Endothelial cell of umbilical vein (primary cell): ENCODE measurements around the gene SOX18. TPM values are rescaled to one million over a fixed set of nuclear protein-coding genes. Genes with fewer than 3 reads are reported as not detected.

Experiments
- BruUV-seq: library from RNA; stranded (reverse); fragments of 400-500 nt; replicated peaks from 2 replicates; lab custom pipeline; 2021; lab: Mats Ljungman, UMichigan
- CTCF ChIA-PET: fragments of 300-600, 350-600 bp; sonication (Branson Sonifier 250); formaldehyde crosslinking; loops from one replicate; lab custom pipeline; 2021; ENCODE audit warnings: antibody characterized with exemption, inconsistent platforms; lab: Charles Lee
- POLR2A ChIA-PET: fragments of 300-600, 350-600 bp; sonication (Branson Sonifier 250); formaldehyde crosslinking; loops from one replicate; lab custom pipeline; 2021; ENCODE audit warnings: antibody characterized with exemption, inconsistent platforms; lab: Charles Lee
- DNase-seq: peaks from one replicate; pipeline ENCODE4 v3.0.0-alpha.2; 2011; ENCODE audit warnings: low read depth, low spot score
- FAIRE-seq: peaks from 2 replicates; lab custom pipeline; 2011; peaks lifted over from hg19 to GRCh38; lab: Jason Lieb, UNC
- H2AFZ ChIP-seq: 2 replicates; pipeline ENCODE4 v1.6.0; 2012; ENCODE audit warnings: low read depth, low read length, control low read depth, inconsistent platforms
- H3K27ac ChIP-seq: 2 replicates; pipeline ENCODE4 v1.5.1; 2011; ENCODE audit warnings: low read depth, mild to moderate bottlenecking, control low read depth, low read length, moderate library complexity; ENCODE audit not compliant: insufficient read depth
- H3K27me3 ChIP-seq, 2 experiments: 2 replicates each; pipeline versions ENCODE4 v1.6.0 to v1.6.1; 2011; ENCODE audit warnings: low read length in 2 of 2, mixed read lengths in 1 of 2; ENCODE audit not compliant: control insufficient read depth in 2 of 2, insufficient read depth in 2 of 2
- H3K36me3 ChIP-seq, 2 experiments: 2 replicates in 1 of 2; 3 replicates in 1 of 2; pipeline ENCODE4 v1.5.1; 2011; ENCODE audit warnings: low read length in 2 of 2, mild to moderate bottlenecking in 1 of 2, moderate library complexity in 1 of 2; ENCODE audit not compliant: control insufficient read depth in 2 of 2, insufficient read depth in 2 of 2; ENCODE audit errors: extremely low read depth in 1 of 2
- H3K4me1 ChIP-seq: 3 replicates; pipeline ENCODE4 v1.5.1; 2011; ENCODE audit warnings: mild to moderate bottlenecking, low read length; ENCODE audit not compliant: control insufficient read depth, insufficient read depth; ENCODE audit errors: extremely low read depth
- H3K4me2 ChIP-seq: 2 replicates; pipeline ENCODE4 v1.6.1; 2011; ENCODE audit warnings: low read length, control low read depth, mixed read lengths; ENCODE audit not compliant: insufficient read depth
- H3K4me3 ChIP-seq, 3 experiments: fragments of 200-600 bp in 1 of 3; sonication (generic), shearing (Covaris generic) in 1 of 3; replicated peaks in 1 of 3; 2 replicates each; pipeline ENCODE4 v1.5.1; 2011 to 2016; ENCODE audit warnings: control low read depth in 3 of 3, low read length in 3 of 3, mild to moderate bottlenecking in 2 of 3, inconsistent platforms in 1 of 3, low read depth in 1 of 3, moderate library complexity in 1 of 3; ENCODE audit not compliant: insufficient read depth in 1 of 3
- H3K79me2 ChIP-seq: 2 replicates; pipeline ENCODE4 v1.6.0; 2012; ENCODE audit warnings: low read length, inconsistent platforms; ENCODE audit not compliant: control insufficient read depth, insufficient read depth
- H3K9ac ChIP-seq: replicated peaks from 2 replicates; pipeline ENCODE3; 2011; ENCODE audit warnings: low read length, control low read depth; ENCODE audit not compliant: insufficient read depth; ENCODE audit errors: extremely low read depth
- H3K9me1 ChIP-seq: replicated peaks from 3 replicates; pipeline ENCODE4 v1.6.0; 2011; ENCODE audit warnings: mild to moderate bottlenecking, low read length; ENCODE audit not compliant: control insufficient read depth, insufficient read depth; ENCODE audit errors: extremely low read depth
- H3K9me3 ChIP-seq: replicated peaks from 2 replicates; pipeline ENCODE4 v1.5.1; 2012; ENCODE audit warnings: low read length, inconsistent platforms; ENCODE audit not compliant: control insufficient read depth, insufficient read depth
- H4K20me1 ChIP-seq: replicated peaks from 2 replicates; pipeline ENCODE3; 2011; ENCODE audit warnings: mild to moderate bottlenecking, low read length; ENCODE audit not compliant: control insufficient read depth, insufficient read depth; ENCODE audit errors: extremely low read depth
- CTCF ChIP-seq, 2 donors: IDR thresholded peaks; 1 replicate in 1 of 2; 2 replicates in 1 of 2; pipeline ENCODE4 v1.5.1; 2011; ENCODE audit warnings: low read length in 2 of 2, mild to moderate bottlenecking in 2 of 2, moderate library complexity in 2 of 2, control low read depth in 1 of 2, inconsistent platforms in 1 of 2, low read depth in 1 of 2; ENCODE audit not compliant: insufficient read depth in 1 of 2; ENCODE audit errors: extremely low read depth in 1 of 2
- EZH2 ChIP-seq: IDR thresholded peaks from 2 replicates; pipeline ENCODE4 v1.6.1; 2012; ENCODE audit warnings: borderline replicate concordance, low read depth, mild to moderate bottlenecking, moderate library complexity, low read length, inconsistent platforms; ENCODE audit not compliant: severe bottlenecking
- GATA2 ChIP-seq: IDR thresholded peaks from 2 replicates; pipeline ENCODE4 v1.7.0; 2011; ENCODE audit warnings: low read depth, mild to moderate bottlenecking, moderate library complexity, mixed read lengths, low read length; ENCODE audit not compliant: insufficient read length, insufficient read depth
- JUN ChIP-seq: IDR thresholded peaks from 2 replicates; pipeline ENCODE4 v1.6.1; 2011; ENCODE audit warnings: borderline replicate concordance, low read depth; ENCODE audit not compliant: insufficient read length, insufficient read depth
- MAX ChIP-seq: IDR thresholded peaks from 2 replicates; pipeline ENCODE4 v1.6.1; 2011; ENCODE audit not compliant: insufficient read depth, insufficient read length
- MYC ChIP-seq: IDR thresholded peaks from one replicate; pipeline ENCODE4 v1.6.1; 2011; ENCODE audit warnings: mild to moderate bottlenecking, low read depth, low read length
- POLR2A ChIP-seq: IDR thresholded peaks from 2 replicates; pipeline ENCODE4 v1.6.1; 2012; ENCODE audit warnings: low read depth, mild to moderate bottlenecking, control low read depth, low read length
- POLR2AphosphoS5 ChIP-seq: IDR thresholded peaks from 2 replicates; pipeline ENCODE4 v1.6.1; 2012; ENCODE audit warnings: low read depth, mild to moderate bottlenecking, control low read depth, low read length, moderate library complexity; ENCODE audit not compliant: insufficient read depth
- dilution Hi-C: fragments of 300-500 bp; cut with MboI; formaldehyde crosslinking; loops from one replicate; pipeline ENCODE4 v1.15.0; 2019; ENCODE audit warnings: low sequenced_read_pairs; ENCODE audit not compliant: extremely low pct_ligation_motif_present
- intact Hi-C: fragments of 100-400 bp; cut with micrococcal nuclease; formaldehyde crosslinking; loops from one replicate; pipeline ENCODE4 v1.10.0; 2022
- polyA plus RNA-seq, 4 experiments: library from polyadenylated mRNA; depleted of rRNA in 3 of 4; stranded (reverse) in 3 of 4; unstranded in 1 of 4; fragments of >200 nt; gene quantifications; 2 replicates each; pipeline versions ENCODE4 v1.2.1 to v1.2.3, GENCODE V29; 2011 to 2012; ENCODE audit warnings: missing spikeins in 1 of 4
- total RNA-seq: library from RNA; stranded (reverse); gene quantifications from 2 replicates; pipeline ENCODE4 v1.2.3, GENCODE V29; 2021

SOX18 gene
- total and polyA plus RNA-seq, 2 donors (not counting 3 experiments of a cell fraction or from before 2014, with no cell fraction given), result 20.9 to 175 TPM

GRCh38 chr20:64080813-64081623 is 31.6 kb upstream of the SOX18 start:
- Histone ChIP-seq H3K36me3 (peaks cover 0 to 3% of the 10 kb centered on the region in 2 experiments), H3K27me3 (peaks cover 17 to 23% of the 10 kb centered on the region in 2 experiments), H2AFZ (no peak overlapping the region), H3K9ac (no peak overlapping the region), H3K79me2 (peaks cover 6% of the 10 kb centered on the region), H3K4me2 (no peak overlapping the region), H3K27ac (no peak overlapping the region), H3K4me1 (peaks cover 20% of the 10 kb centered on the region), H3K9me1 (no peaks in the 10 kb centered on the region), H3K4me3 (peak overlapping the region in 1 of 3 experiments; percentile 73), H3K9me3 (no peaks in the 10 kb centered on the region), H4K20me1 (no peaks in the 10 kb centered on the region)
- no peak for FAIRE-seq
- intact Hi-C loops, result no loop called here
- DNase-seq, result no peak
- BruUV-seq, result no TSS peak
- dilution Hi-C loops, result no loop called here
- ChIA-PET POLR2A (no interaction called here), CTCF (interaction anchor here (3.0 kb wide), 1 partner anchor 42 kb away, joined by 14 read pairs; no protein-coding TSS in a partner anchor)
- TF ChIP-seq JUN, result no peak
- no peak for TF ChIP-seq CTCF (IDR thresholded peaks at IDR 0.05; ENCODE audit: extremely low read depth in 1 of 2, insufficient read depth in 1 of 2, low read depth in 1 of 2, low read length in 2 of 2)
- TF ChIP-seq GATA2, result no peak
- TF ChIP-seq POLR2AphosphoS5, result no peak
- TF ChIP-seq MYC, result no peak
- no peak for TF ChIP-seq MAX
- no peak for TF ChIP-seq EZH2
- TF ChIP-seq POLR2A, result no peak
